Psoas muscle (tissue), 8 donors: Measurements from ENCODE around the gene TMEM52. TPM values are rescaled to one million over a fixed set of nuclear protein-coding genes. Genes with fewer than 3 reads are reported as not detected.

Experiments
- ATAC-seq, 4 donors: fragments of 200-7000 bp; cut with Tn5 transposase; one replicate each; pipeline ENCODE4 v1.9.1; 2020; ENCODE audit warnings: moderate library complexity in 3 of 4, mild to moderate bottlenecking in 2 of 4
- DNase-seq, 2 donors: peaks; one replicate each; pipeline ENCODE4 v3.0.0-alpha.2; 2020
- H3K27ac ChIP-seq: fragments of 200-600 bp; one replicate; pipeline ENCODE4 v1.8.0; 2022
- H3K27me3 ChIP-seq, 3 donors: fragments of 200-600 bp in 1 of 3; one replicate each; pipeline versions ENCODE4 v1.6.1 to v1.8.0; 2013 to 2022; ENCODE audit warnings: low read length in 2 of 3, mild to moderate bottlenecking in 2 of 3, moderate library complexity in 1 of 3; ENCODE audit not compliant: insufficient read depth in 3 of 3
- H3K36me3 ChIP-seq, 2 donors: fragments of 200-600 bp in 1 of 2; one replicate each; pipeline versions ENCODE4 v1.6.1 to v1.8.0; 2013 to 2022; ENCODE audit warnings: low read depth in 1 of 2, mild to moderate bottlenecking in 1 of 2, moderate library complexity in 1 of 2; ENCODE audit not compliant: insufficient read depth in 1 of 2
- H3K4me1 ChIP-seq: fragments of 200-600 bp; one replicate; pipeline ENCODE4 v1.8.0; 2022
- H3K4me3 ChIP-seq: fragments of 200-600 bp; one replicate; pipeline ENCODE4 v1.8.0; 2022; ENCODE audit warnings: mild to moderate bottlenecking
- H3K9me3 ChIP-seq: fragments of 200-600 bp; one replicate; pipeline ENCODE4 v1.8.0; 2022
- WGBS, 3 donors: extraction: QIAGEN DNeasy Blood & Tissue Kit; methylation state at CpG; one replicate each; pipeline versions ENCODE4 v1.1.6 to v1.1.7; 2013; 5-methylcytosine and 5-hydroxymethylcytosine counted together
- intact Hi-C, 2 donors: fragments of 100-400 bp; cut with DNase I; formaldehyde crosslinking; loops; one replicate each; pipeline versions ENCODE4 v1.11.0 to v1.14.2; 2022
- long read RNA-seq, 2 donors: library from polyadenylated mRNA; unstranded; transcript quantifications; one replicate each; pipeline ENCODE4 v2.0.0, GENCODE V29; 2021
- polyA plus RNA-seq, 3 donors: library from polyadenylated mRNA; stranded (reverse); fragments of 200-250 nt; gene quantifications; one replicate each; pipeline ENCODE4 v1.2.3, GENCODE V29; 2013
- total RNA-seq, 4 donors: library from RNA; stranded (reverse); fragmentation: NEBNext Ultra II Directional in 2 of 4; extraction: Animal tissue kit (Norgen Biotek cat#: 25700) in 2 of 4; gene quantifications; one replicate each; pipeline versions ENCODE4 v1.2.1 to v1.2.4, GENCODE V29; 2021 to 2023
- TF ChIP-seq, protein P1 (sequence below): fragments of 200-600 bp; IDR thresholded peaks from one replicate; pipeline ENCODE4 v1.8.0; 2022; ENCODE audit warnings: antibody characterized with exemption
- donor health status: healthy with polysubstance abuse.
- donor health status: DM: no; HTN: no; CAD: no; lungs with moderate emphysema.
- donor health status: Bipolar disorder and iron deficiency.
- donor health status: healthy.
- donor health status: DM: yes; HTN: yes; CAD: no.
- donor health status: DM: no; HTN: no; CAD: no.
- donor health status: DM: no; HTN: no; CAD: no.
- donor health status: DM: yes; HTN: yes; CAD: no.

Gene TMEM52
- total RNA-seq (100 to 1,000 TPM in 1 of 4 donors, 10 to 100 TPM in 3; 37.2 to 107 (median 53.4) TPM), polyA plus RNA-seq (100 to 1,000 TPM in 2 of 3 donors, 10 to 100 TPM in 1; 42.0 to 137 (median 114) TPM)
- long read RNA-seq, donor 1, transcript TMEM52-201 (5 exons, 929 nt), result major isoform, 9 of 26 reads
- long read RNA-seq, donor 1, partial matches to known transcripts, result 4 of 26 reads
- long read RNA-seq, donor 1, other reads (novel, unspliced or antisense), result 5 of 26 reads
- long read RNA-seq, donor 2, transcript TMEM52-203 (2 exons, 1,118 nt), result minor isoform, 6 of 59 reads
- long read RNA-seq, donor 2, transcript TMEM52-205 (4 exons, 690 nt), result minor isoform, 10 of 59 reads
- long read RNA-seq, donor 2, transcript TMEM52-201 (5 exons, 929 nt), result major isoform, 12 of 59 reads
- long read RNA-seq, donor 2, transcript TMEM52-206 (4 exons, 878 nt), result minor isoform, 5 of 59 reads
- long read RNA-seq, donor 2, partial matches to known transcripts, result 14 of 59 reads
- long read RNA-seq, donor 2, other reads (novel, unspliced or antisense), result 12 of 59 reads

DNA sequence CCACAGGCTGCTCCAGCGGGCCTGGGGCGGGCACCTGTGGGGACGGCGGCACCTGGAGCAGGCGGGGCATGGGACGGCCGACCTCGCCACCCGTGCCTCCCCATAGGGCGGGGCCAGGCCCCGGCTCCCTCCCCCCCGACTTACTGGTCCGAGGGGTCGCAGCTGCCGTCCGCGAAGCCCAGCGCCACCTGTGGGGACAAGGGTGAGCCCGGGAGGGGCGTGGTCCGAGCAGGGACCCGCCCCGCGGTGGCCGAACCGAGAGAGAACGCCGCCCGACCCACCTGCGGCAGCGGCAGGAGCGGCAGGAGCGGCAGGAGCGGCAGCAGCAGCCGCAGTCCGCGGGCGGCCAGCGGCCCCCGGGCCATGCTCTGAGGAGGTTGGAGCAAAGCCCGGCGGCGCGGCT, at the start of gene TMEM52:
TSS of gene TMEM52 (minus strand) at position 379 of the 403 bp plus-strand sequence. CDS start at position 365, 14 bp downstream.
- no peaks in the 10 kb centered on the region for H3K36me3 ChIP-seq
- H3K27me3 ChIP-seq, result no peaks in the 10 kb centered on the region
- 0 to 1% (median 0%) methylated on average over 27 to 44 of the region's 44 CpGs for WGBS, 3 donors
- peak within 1 kb of the TSS; percentile 85 for H3K27ac ChIP-seq
- intact Hi-C loops, result no loop called here
- DNase-seq (no peak), ATAC-seq (peak in 1 of 4 donors; percentile 2)
- peak within 1 kb of the TSS; percentile 67 for H3K4me3 ChIP-seq
- peaks cover 40% of the 10 kb centered on the region for H3K4me1 ChIP-seq
- TF ChIP-seq, protein P1, sequence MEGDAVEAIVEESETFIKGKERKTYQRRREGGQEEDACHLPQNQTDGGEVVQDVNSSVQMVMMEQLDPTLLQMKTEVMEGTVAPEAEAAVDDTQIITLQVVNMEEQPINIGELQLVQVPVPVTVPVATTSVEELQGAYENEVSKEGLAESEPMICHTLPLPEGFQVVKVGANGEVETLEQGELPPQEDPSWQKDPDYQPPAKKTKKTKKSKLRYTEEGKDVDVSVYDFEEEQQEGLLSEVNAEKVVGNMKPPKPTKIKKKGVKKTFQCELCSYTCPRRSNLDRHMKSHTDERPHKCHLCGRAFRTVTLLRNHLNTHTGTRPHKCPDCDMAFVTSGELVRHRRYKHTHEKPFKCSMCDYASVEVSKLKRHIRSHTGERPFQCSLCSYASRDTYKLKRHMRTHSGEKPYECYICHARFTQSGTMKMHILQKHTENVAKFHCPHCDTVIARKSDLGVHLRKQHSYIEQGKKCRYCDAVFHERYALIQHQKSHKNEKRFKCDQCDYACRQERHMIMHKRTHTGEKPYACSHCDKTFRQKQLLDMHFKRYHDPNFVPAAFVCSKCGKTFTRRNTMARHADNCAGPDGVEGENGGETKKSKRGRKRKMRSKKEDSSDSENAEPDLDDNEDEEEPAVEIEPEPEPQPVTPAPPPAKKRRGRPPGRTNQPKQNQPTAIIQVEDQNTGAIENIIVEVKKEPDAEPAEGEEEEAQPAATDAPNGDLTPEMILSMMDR, result no peak
- H3K9me3 ChIP-seq, result no peaks in the 10 kb centered on the region

DNA sequence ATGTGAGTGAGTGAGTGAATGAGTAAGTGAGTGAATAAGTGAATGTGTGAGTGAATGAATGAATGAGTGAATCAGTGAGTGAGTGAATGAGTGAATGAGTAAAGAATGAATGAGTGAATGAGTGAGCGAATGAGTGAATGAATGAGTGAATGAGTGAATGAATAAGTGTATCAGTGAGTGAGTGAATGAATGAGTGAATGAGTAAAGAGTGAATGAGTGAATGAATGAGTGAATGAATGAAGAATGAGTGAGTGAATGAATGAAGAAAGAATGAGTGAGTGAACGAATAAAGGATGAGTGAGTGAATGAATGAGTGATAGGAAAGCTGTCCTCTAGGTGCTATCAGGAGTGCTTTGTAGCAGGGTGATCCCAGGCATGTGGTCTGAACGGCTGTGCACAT, 48.8 kb upstream of the TMEM52 start:
- Histone ChIP-seq H3K27me3 (peaks cover 0 to 71% (median 7%) of the 10 kb centered on the region in 3 donors), H3K9me3 (no peaks in the 10 kb centered on the region), H3K36me3 (no peaks in the 10 kb centered on the region), H3K4me1 (no peaks in the 10 kb centered on the region), H3K4me3 (no peak overlapping the region), H3K27ac (no peak overlapping the region)
- ATAC-seq (no peak), DNase-seq (no peak)
- intact Hi-C loops, result no loop called here
- TF ChIP-seq, protein P1, result no peak
- 68 to 84% (median 70%) methylated on average over 3 of the region's 3 CpGs for WGBS, 3 donors

DNA sequence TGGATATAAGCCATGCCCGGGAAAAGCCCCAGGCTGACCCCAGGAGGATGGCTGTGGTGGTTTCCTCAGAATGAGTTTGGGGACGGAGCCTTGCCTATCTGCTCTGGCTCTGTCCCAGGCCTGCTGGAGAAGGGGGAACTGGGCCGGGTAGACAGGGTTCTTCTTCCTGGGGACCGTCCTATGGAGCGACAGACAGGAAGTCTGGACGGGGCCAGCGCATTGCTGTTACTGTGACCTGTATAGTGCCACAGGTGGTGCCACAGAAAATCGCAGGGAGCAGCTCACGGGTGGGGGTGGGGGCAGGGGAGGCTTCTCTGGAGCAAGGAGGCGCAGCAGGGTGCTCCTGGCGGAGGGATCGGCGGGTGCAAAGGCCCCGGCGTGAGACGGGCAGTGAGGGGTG, 48.1 kb upstream of the TMEM52 start:
- intact Hi-C loops, result no loop called here
- Histone ChIP-seq H3K27me3 (peaks cover 0 to 72% (median 8%) of the 10 kb centered on the region in 3 donors), H3K27ac (no peak overlapping the region), H3K4me1 (no peaks in the 10 kb centered on the region), H3K36me3 (no peaks in the 10 kb centered on the region), H3K4me3 (no peak overlapping the region), H3K9me3 (no peaks in the 10 kb centered on the region)
- 71 to 77% (median 76%) methylated on average over 12 to 16 of the region's 16 CpGs for WGBS, 3 donors
- no peak for ATAC-seq
- TF ChIP-seq, protein P1, result no peak
- DNase-seq, result no peak

DNA sequence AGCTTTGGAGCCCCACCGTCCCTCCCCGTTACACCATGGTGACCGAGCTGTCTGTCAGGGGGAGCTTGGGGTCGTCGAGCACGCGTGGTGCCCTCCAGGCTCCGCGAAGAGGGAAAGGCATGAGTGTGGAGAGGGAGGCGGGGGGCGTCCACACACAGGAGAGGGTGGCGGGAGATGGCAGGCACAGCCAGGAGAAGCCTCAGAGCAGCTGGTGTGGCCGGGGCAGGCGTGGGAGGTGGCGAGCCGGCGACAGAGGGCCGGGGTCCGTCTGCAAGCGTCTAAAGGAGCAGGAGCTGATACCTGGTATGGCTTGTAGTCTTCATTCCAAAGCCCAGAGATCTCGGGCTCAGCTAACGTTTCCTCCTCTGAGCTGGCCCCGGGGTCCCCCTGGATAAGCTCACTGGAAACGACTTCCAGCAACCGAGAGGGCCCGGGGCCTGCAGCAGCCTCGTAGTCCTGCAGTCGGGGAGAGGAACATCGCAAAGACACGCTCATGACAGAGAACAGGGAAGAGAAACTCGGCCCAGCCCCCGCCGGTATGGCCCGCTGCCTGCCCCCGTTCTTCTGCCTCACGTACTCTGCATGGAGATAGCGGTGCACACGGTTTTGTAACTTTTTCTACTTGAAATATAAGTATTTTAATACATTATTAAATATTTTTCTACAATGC, 47.1 kb upstream of the TMEM52 start:
- DNase-seq, result no peak

More for the DNA sequence above, 47.1 kb upstream of the TMEM52 start:
- TF ChIP-seq, protein P1, result no peak
- 35 to 45% (median 42%) methylated on average over 32 to 38 of the region's 38 CpGs for WGBS, 3 donors
- H3K36me3 ChIP-seq, result no peaks in the 10 kb centered on the region
- peaks cover 0 to 72% (median 14%) of the 10 kb centered on the region in 3 donors for H3K27me3 ChIP-seq
- no peak overlapping the region for H3K27ac ChIP-seq
- no peak for ATAC-seq
- H3K4me3 ChIP-seq, result no peak overlapping the region
- no peaks in the 10 kb centered on the region for H3K9me3 ChIP-seq
- intact Hi-C loops, result no loop called here
- H3K4me1 ChIP-seq, result no peaks in the 10 kb centered on the region
